Breast epithelium (tissue), 4 donors: ENCODE data around the gene GABRB3. TPM values are rescaled to one million over a fixed set of nuclear protein-coding genes. Genes with fewer than 3 reads are reported as not detected.

Source experiments
- DNase-seq, 2 donors: peaks; one replicate each; pipeline ENCODE4 v3.0.0-alpha.2; 2019; ENCODE audit warnings: low spot score in 2 of 2
- H3K27ac ChIP-seq, 2 donors: fragments of 200-600 bp; sonication (generic) in 1 of 2; one replicate each; pipeline ENCODE4 v1.5.1; 2016 to 2019; ENCODE audit warnings: mild to moderate bottlenecking in 1 of 2
- H3K27me3 ChIP-seq, 2 donors: fragments of 200-600 bp; sonication (generic) in 1 of 2; one replicate each; pipeline versions ENCODE4 v1.5.1 to v1.6.0; 2017 to 2019; ENCODE audit warnings: control low read depth in 1 of 2, mild to moderate bottlenecking in 1 of 2
- H3K36me3 ChIP-seq: fragments of 200-600 bp; one replicate; pipeline ENCODE4 v1.5.1; 2019
- H3K4me1 ChIP-seq, 2 donors: fragments of 200-600 bp; sonication (generic); one replicate each; pipeline ENCODE4 v1.5.1; 2016 to 2019; ENCODE audit warnings: control low read depth in 1 of 2
- H3K4me3 ChIP-seq, 3 donors: fragments of 200-600 bp; sonication (generic); 1 replicate in 2 of 3; 2 replicates in 1 of 3; pipeline ENCODE4 v1.5.1; 2016 to 2019; ENCODE audit warnings: mild to moderate bottlenecking in 3 of 3, moderate library complexity in 2 of 3
- H3K9me3 ChIP-seq, 2 donors: fragments of 200-600 bp; sonication (generic) in 1 of 2; one replicate each; pipeline ENCODE4 v1.5.1; 2016 to 2019; ENCODE audit warnings: control low read depth in 1 of 2
- POLR2A ChIP-seq: fragments of 450-650 bp; IDR thresholded peaks from one replicate; pipeline ENCODE4 v1.6.1; 2016; ENCODE audit warnings: antibody characterized with exemption, mild to moderate bottlenecking, moderate library complexity
- POLR2AphosphoS5 ChIP-seq, 3 donors: sonication (generic); formaldehyde crosslinking; IDR thresholded peaks; one replicate each; pipeline ENCODE4 v1.6.1; 2017; ENCODE audit warnings: antibody characterized with exemption in 3 of 3
- intact Hi-C: fragments of 100-400 bp; cut with DNase I; formaldehyde crosslinking; loops from one replicate; pipeline ENCODE4 v1.15.1; 2023; ENCODE audit warnings: low total_unique reads
- total RNA-seq, 3 donors: library from RNA; depleted of rRNA; stranded (reverse); fragments of >200 nt; gene quantifications; one replicate each; pipeline ENCODE4 v1.1.0, GENCODE V29; 2016
- TF ChIP-seq, protein P1 (sequence below), 3 donors: fragments of 450-650 bp; IDR thresholded peaks; one replicate each; pipeline ENCODE4 v1.5.1; 2016 to 2017; ENCODE audit warnings: antibody characterized with exemption in 3 of 3, mild to moderate bottlenecking in 3 of 3, moderate library complexity in 3 of 3

GABRB3 gene
- total RNA-seq, 3 donors from 2014 or later: 0.98 to 1.8 (median 1.1) TPM

DNA sequence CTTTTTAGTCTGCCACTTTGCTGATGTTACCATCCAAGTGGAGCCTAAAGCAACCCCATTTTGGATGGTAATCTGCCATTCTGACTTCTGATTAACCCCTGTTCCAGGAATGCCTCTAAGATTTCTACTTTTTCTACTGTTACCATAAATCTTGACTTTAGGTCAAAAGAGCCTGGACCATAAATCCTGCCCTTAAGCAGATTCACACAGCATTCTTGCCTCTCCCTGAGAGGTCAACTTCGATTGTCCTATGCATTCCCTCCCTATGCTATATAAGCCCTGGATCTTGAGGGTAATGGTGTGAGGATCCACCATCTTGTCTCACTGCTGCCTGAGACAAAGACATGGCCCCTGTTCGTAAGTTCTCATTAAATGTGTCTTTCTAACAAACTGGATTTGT lies 177.3 kb downstream of the GABRB3 start:
- intact Hi-C loops: no loop called here
- H3K4me3 ChIP-seq: no peak overlapping the region
- H3K36me3 ChIP-seq: no peaks in the 10 kb centered on the region
- TF ChIP-seq POLR2AphosphoS5 (IDR thresholded peaks at IDR 0.05): no peak
- TF ChIP-seq, protein P1, sequence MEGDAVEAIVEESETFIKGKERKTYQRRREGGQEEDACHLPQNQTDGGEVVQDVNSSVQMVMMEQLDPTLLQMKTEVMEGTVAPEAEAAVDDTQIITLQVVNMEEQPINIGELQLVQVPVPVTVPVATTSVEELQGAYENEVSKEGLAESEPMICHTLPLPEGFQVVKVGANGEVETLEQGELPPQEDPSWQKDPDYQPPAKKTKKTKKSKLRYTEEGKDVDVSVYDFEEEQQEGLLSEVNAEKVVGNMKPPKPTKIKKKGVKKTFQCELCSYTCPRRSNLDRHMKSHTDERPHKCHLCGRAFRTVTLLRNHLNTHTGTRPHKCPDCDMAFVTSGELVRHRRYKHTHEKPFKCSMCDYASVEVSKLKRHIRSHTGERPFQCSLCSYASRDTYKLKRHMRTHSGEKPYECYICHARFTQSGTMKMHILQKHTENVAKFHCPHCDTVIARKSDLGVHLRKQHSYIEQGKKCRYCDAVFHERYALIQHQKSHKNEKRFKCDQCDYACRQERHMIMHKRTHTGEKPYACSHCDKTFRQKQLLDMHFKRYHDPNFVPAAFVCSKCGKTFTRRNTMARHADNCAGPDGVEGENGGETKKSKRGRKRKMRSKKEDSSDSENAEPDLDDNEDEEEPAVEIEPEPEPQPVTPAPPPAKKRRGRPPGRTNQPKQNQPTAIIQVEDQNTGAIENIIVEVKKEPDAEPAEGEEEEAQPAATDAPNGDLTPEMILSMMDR (IDR thresholded peaks at IDR 0.05): no peak
- TF ChIP-seq POLR2A: no peak
- H3K4me1 ChIP-seq: no peaks in the 10 kb centered on the region
- peaks cover 4 to 20% of the 10 kb centered on the region in 2 donors for H3K9me3 ChIP-seq
- H3K27me3 ChIP-seq: no peaks in the 10 kb centered on the region
- no peak overlapping the region for H3K27ac ChIP-seq
- DNase-seq: no peak

DNA sequence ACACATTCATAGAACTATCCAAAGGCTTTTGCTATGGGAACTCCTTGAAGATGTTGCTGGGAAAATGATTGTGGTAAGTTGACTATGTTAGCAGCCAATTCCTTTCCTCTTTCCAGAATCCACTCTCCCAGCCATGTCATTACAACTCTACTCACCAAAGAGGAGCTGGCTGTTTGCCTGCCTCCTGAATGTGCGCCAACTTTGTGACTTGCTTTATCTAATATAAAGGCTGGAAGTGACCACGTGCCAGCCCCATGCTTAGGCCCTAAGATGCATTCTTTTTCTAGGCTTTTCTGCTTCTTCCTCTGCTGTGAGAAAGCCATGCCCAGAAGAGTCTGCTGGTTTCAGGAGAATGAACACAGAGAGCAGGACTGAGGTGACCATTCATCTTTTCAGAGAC lies 182.2 kb downstream of the GABRB3 start:
- no peak for DNase-seq
- Histone ChIP-seq H3K9me3 (no peaks in the 10 kb centered on the region), H3K36me3 (no peaks in the 10 kb centered on the region), H3K4me1 (no peaks in the 10 kb centered on the region), H3K27me3 (no peaks in the 10 kb centered on the region), H3K4me3 (no peak overlapping the region), H3K27ac (no peak overlapping the region)
- intact Hi-C loops: no loop called here
- TF ChIP-seq POLR2A: no peak
- no peak for TF ChIP-seq POLR2AphosphoS5 (IDR thresholded peaks at IDR 0.05)
- TF ChIP-seq, protein P1 (IDR thresholded peaks at IDR 0.05): no peak

DNA sequence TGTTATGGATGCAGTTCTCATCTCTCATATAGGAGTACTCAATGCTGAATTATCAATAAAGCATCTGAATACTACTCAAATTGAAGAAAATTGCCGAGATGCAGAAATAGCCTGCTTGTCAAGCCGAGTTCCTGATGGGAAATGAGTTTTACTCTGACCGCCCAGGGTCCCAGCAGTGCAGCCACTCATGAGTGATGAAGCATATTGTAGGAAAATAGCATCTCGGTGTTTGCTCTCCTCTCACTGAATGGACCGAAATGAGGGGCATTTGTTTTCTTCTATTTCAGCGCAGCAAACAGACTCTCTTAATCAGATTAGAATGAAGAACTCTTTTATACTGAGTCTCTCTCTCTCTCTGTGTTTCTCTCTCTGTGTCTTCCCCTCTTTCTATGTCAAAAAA lies 190.0 kb downstream of the GABRB3 start:
- TF ChIP-seq, protein P1 (IDR thresholded peaks at IDR 0.05): no peak
- no peak for DNase-seq
- no peak overlapping the region for H3K4me3 ChIP-seq
- no peaks in the 10 kb centered on the region for H3K4me1 ChIP-seq
- H3K9me3 ChIP-seq: no peaks in the 10 kb centered on the region
- H3K27ac ChIP-seq: no peak overlapping the region
- intact Hi-C loops: no loop called here
- no peaks in the 10 kb centered on the region for H3K27me3 ChIP-seq
- no peaks in the 10 kb centered on the region for H3K36me3 ChIP-seq

DNA sequence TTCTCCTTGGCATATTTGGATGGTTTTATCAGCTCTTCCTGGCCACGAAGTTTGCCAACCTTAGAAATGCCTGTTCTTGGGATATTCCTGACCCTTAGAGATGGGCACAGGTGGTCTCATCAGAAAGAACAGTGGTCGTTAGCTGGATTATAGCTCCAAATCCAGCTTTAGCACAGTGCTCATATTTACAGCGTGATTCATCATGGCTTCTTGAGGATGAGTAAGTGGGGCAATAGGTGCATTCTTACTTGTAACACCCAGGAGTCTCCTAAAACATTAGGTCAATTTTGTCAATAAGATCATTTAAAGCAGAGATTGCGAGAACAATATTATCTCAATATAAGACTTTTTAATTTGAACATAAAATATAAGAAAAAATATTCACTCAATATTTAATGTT lies 191.9 kb downstream of the GABRB3 start:
- TF ChIP-seq, protein P1 (IDR thresholded peaks at IDR 0.05): no peak
- no peak for TF ChIP-seq POLR2A
- no peak for TF ChIP-seq POLR2AphosphoS5 (IDR thresholded peaks at IDR 0.05)
- intact Hi-C loops: no loop called here
- H3K27ac ChIP-seq: no peak overlapping the region

DNA sequence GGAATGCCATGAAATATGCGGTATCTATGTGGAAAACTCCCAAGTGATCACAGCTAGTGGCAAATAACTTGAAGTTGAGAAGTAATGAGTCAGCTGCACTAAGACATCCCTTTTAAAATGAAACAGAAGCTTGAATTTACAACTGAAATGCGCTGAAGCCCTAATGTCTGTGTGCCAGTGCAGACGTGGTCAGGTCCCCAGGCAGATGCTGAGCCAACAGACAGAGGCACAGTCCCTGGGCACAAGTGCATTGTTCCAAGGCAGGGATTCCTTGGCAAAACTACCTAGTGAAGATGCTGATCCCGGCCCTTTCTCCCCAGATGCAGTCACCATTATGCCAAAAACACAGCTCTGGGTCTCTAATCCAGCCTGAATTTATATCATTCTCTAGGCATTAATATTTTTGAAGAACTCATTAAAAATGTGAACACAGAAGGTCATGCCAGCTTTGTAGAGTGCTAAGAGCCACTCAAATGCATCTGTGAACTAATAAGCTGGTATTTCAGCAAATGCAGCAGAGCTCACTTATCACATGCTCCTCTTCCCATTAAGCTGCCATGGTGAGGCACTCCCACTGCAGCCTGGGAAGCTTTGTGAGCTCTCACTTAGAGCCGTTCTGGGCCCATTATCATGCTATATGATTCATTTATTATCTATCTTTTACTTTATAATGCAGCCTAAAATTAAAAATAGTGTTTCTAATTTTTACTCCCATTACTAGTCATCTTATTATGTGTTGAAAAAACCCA lies 200.1 kb downstream of the GABRB3 start:
- no peak overlapping the region for H3K4me3 ChIP-seq
- H3K9me3 ChIP-seq: no peaks in the 10 kb centered on the region
- no peak for TF ChIP-seq POLR2A
- TF ChIP-seq, protein P1 (IDR thresholded peaks at IDR 0.05): no peak
- TF ChIP-seq POLR2AphosphoS5 (IDR thresholded peaks at IDR 0.05): no peak
- no peaks in the 10 kb centered on the region for H3K4me1 ChIP-seq
- no peak for DNase-seq
- intact Hi-C loops: no loop called here
- H3K27ac ChIP-seq: no peak overlapping the region
- H3K27me3 ChIP-seq: no peaks in the 10 kb centered on the region
- H3K36me3 ChIP-seq: no peaks in the 10 kb centered on the region

More for the DNA sequence above, 191.9 kb downstream of the GABRB3 start:
- no peak overlapping the region for H3K4me3 ChIP-seq
- no peaks in the 10 kb centered on the region for H3K36me3 ChIP-seq
- no peak for DNase-seq
- no peaks in the 10 kb centered on the region for H3K27me3 ChIP-seq
- no peaks in the 10 kb centered on the region for H3K4me1 ChIP-seq
- H3K9me3 ChIP-seq: no peaks in the 10 kb centered on the region
